GM23338 (cell line): ENCODE measurements around the gene STPG1. TPM values are rescaled to one million over a fixed set of nuclear protein-coding genes. Genes with fewer than 3 reads are reported as not detected.

ENCODE experiments used
- ATAC-seq: fragments of 200-7000 bp; cut with Tn5 transposase; 3 replicates; pipeline ENCODE4 v1.9.1; 2020
- DNase-seq: peaks from one replicate; pipeline ENCODE4 v3.0.0-alpha.2; 2015; ENCODE audit warnings: low spot score
- H2AFZ ChIP-seq: fragments of 200-600 bp; sonication (generic); 2 replicates; pipeline ENCODE4 v1.8.0; 2016; ENCODE audit warnings: antibody characterized with exemption, mild to moderate bottlenecking, moderate library complexity
- H3F3A ChIP-seq: fragments of 200-600 bp; sonication (generic); replicated peaks from 2 replicates; pipeline ENCODE4 v1.8.0; 2017; ENCODE audit warnings: antibody characterized with exemption, mixed run types, low read depth
- H3K27ac ChIP-seq: fragments of 200-600 bp; sonication (generic); 2 replicates; pipeline ENCODE4 v1.6.1; 2016; ENCODE audit warnings: low read depth
- H3K27me3 ChIP-seq: fragments of 200-600 bp; sonication (generic); 2 replicates; pipeline ENCODE4 v1.8.0; 2016; ENCODE audit warnings: mild to moderate bottlenecking, mixed run types, moderate library complexity; ENCODE audit not compliant: insufficient read depth
- H3K36me3 ChIP-seq: fragments of 200-600 bp; sonication (generic); 2 replicates; pipeline ENCODE4 v1.8.0; 2016; ENCODE audit warnings: mild to moderate bottlenecking; ENCODE audit not compliant: insufficient read depth
- H3K4me1 ChIP-seq: fragments of 200-600 bp; sonication (generic); 2 replicates; pipeline ENCODE4 v1.8.0; 2016; ENCODE audit warnings: mild to moderate bottlenecking, moderate library complexity; ENCODE audit not compliant: insufficient read depth
- H3K4me2 ChIP-seq: fragments of 200-600 bp; sonication (generic); 2 replicates; pipeline ENCODE4 v1.7.1; 2017; ENCODE audit warnings: mixed run types
- H3K4me3 ChIP-seq: fragments of 200-600 bp; sonication (generic); 2 replicates; pipeline ENCODE4 v1.6.1; 2016; ENCODE audit warnings: mixed run types
- H3K79me2 ChIP-seq: fragments of 200-600 bp; sonication (generic); replicated peaks from 2 replicates; pipeline ENCODE4 v1.8.0; 2017; ENCODE audit warnings: mild to moderate bottlenecking; ENCODE audit not compliant: insufficient read depth
- H3K9me2 ChIP-seq: fragments of 200-600 bp; sonication (generic); 2 replicates; pipeline ENCODE4 v1.8.0; 2017; ENCODE audit not compliant: insufficient read depth
- H4K20me1 ChIP-seq: fragments of 200-600 bp; sonication (generic); replicated peaks from 2 replicates; pipeline ENCODE4 v1.8.0; 2017; ENCODE audit warnings: mild to moderate bottlenecking; ENCODE audit not compliant: insufficient read depth
- H3K27ac Mint-ChIP-seq: 2 replicates; pipeline ENCODE4 v1.8.0; 2020; ENCODE audit warnings: inconsistent platforms, mild to moderate bottlenecking, moderate library complexity, mixed read lengths
- H3K27me3 Mint-ChIP-seq: 3 replicates; pipeline ENCODE4 v1.8.0; 2022; ENCODE audit warnings: low read depth, mild to moderate bottlenecking, moderate library complexity, mixed read lengths, inconsistent platforms; ENCODE audit not compliant: insufficient read depth, poor library complexity
- H3K36me3 Mint-ChIP-seq: 3 replicates; pipeline ENCODE4 v1.8.0; 2021; ENCODE audit warnings: low read depth, mild to moderate bottlenecking, inconsistent platforms, moderate library complexity, mixed read lengths
- H3K4me1 Mint-ChIP-seq: 3 replicates; pipeline ENCODE4 v1.8.0; 2020; ENCODE audit warnings: mild to moderate bottlenecking, inconsistent platforms, mixed read lengths
- H3K4me3 Mint-ChIP-seq: 3 replicates; pipeline ENCODE4 v1.8.0; 2021; ENCODE audit warnings: moderate library complexity, mild to moderate bottlenecking, inconsistent platforms, mixed read lengths
- H3K9me3 Mint-ChIP-seq: 3 replicates; pipeline ENCODE4 v1.8.0; 2020; ENCODE audit warnings: moderate library complexity, mild to moderate bottlenecking, inconsistent platforms, mixed read lengths
- CREB1 ChIP-seq: fragments of 250-450 bp; sonication (Bioruptor Pico); IDR thresholded peaks from 2 replicates; pipeline ENCODE4 v1.5.0; 2020; ENCODE audit warnings: low read depth, mild to moderate bottlenecking, moderate library complexity
- EZH2 ChIP-seq: fragments of 200-600 bp; sonication (generic); IDR thresholded peaks from one replicate; pipeline ENCODE4 v1.8.0; 2017; ENCODE audit warnings: antibody characterized with exemption, mild to moderate bottlenecking, low read depth; ENCODE audit not compliant: unreplicated experiment
- JUNB ChIP-seq: IDR thresholded peaks from one replicate; pipeline ENCODE4 v1.6.1; 2016; ENCODE audit warnings: antibody characterized with exemption; ENCODE audit not compliant: unreplicated experiment
- POLR2AphosphoS5 ChIP-seq: IDR thresholded peaks from 2 replicates; pipeline ENCODE4 v1.6.1; 2016; ENCODE audit warnings: antibody characterized with exemption, low read depth
- STAT1 ChIP-seq: IDR thresholded peaks from one replicate; pipeline ENCODE4 v1.6.1; 2016; ENCODE audit warnings: antibody characterized with exemption; ENCODE audit not compliant: unreplicated experiment
- ZNF331 ChIP-seq: fragments of 250-450 bp; sonication (Bioruptor Pico); IDR thresholded peaks from 2 replicates; pipeline ENCODE4 v1.5.0; 2020; ENCODE audit warnings: low read depth, mild to moderate bottlenecking, moderate library complexity
- polyA plus RNA-seq: library from polyadenylated mRNA; unstranded; fragments of >200 nt; fragmentation: Nextera tagmentation; extraction: Ambion mirVana; gene quantifications from 2 replicates; pipeline ENCODE4 v1.2.1, GENCODE V29; 2016
- total RNA-seq: library from RNA; depleted of rRNA; stranded (reverse); fragments of >200 nt; shearing (Covaris generic); gene quantifications from 2 replicates; pipeline ENCODE4 v1.2.3, GENCODE V29; 2014
- TF ChIP-seq, protein P1 (sequence below): fragments of 250-450 bp; sonication (Bioruptor Pico); IDR thresholded peaks from 2 replicates; pipeline ENCODE4 v1.5.0; 2020; ENCODE audit warnings: mild to moderate bottlenecking, moderate library complexity
- TF ChIP-seq, protein P2 (sequence below), 2 experiments: fragments of 200-600 bp in 1 of 2; sonication (generic) in 1 of 2; conservative IDR thresholded peaks; 2 replicates each; pipeline versions ENCODE4 v1.5.1 to v1.6.1; 2016 to 2017; ENCODE audit warnings: antibody characterized with exemption in 2 of 2, low read depth in 2 of 2, mild to moderate bottlenecking in 2 of 2, moderate library complexity in 1 of 2
- TF ChIP-seq, protein P3 (sequence below): IDR thresholded peaks from 2 replicates; pipeline ENCODE4 v1.6.1; 2016; ENCODE audit warnings: antibody characterized with exemption

STPG1 gene
- total and polyA plus RNA-seq, 2 experiments from 2014 or later, result 8.2 to 11.4 TPM

DNA sequence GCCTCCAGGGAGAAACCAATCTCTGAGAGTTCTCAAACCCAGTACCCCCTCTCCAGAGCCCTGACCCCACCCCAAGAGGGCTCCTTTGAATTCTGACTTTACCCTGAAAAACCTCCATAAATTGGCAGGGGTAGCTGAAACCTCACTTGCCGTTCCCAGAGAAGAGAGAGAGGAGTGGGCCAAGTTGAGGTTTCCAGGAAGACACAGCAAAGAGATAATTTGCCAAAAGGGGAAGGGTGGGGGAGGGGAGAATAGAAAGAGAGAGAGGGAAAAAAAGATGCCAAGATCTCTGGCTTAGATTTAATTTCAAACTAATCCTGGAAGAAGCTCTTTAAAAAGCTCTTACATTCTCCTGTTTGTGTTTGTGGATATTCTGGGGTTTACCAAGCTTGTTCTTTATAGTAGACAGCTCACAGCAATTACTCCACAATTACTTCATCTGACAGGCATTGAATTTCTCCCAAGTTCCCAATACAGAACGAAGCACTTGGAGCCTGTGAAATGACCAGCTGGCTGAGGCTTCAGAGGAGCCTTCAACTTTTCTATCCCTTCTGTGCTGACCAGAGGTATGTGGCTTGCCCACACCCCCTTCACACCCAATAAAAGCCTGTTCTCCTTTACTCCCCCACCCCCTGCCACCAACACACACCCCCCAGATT lies 95.5 kb downstream of the STPG1 start:
- Histone ChIP-seq H3K4me2 (peak overlapping the region; percentile 64; the same call in 1 of the 2 replicates), H3K4me3 (no peak overlapping the region), H3K27ac (no peak overlapping the region), H3K9me2 (no peaks in the 10 kb centered on the region), H3K79me2 (no peaks in the 10 kb centered on the region), H3K36me3 (no peaks in the 10 kb centered on the region), H3K4me1 (peaks cover 26% of the 10 kb centered on the region), H3F3A (peaks cover 8% of the 10 kb centered on the region; the same call in 1 of the 2 replicates), H3K27me3 (peaks cover 35% of the 10 kb centered on the region), H4K20me1 (no peaks in the 10 kb centered on the region), H2AFZ (no peak overlapping the region)
- DNase-seq, result no peak
- ATAC-seq, result no peak
- Mint-ChIP-seq H3K27me3 (peaks cover 42% of the 10 kb centered on the region), H3K27ac (no peak overlapping the region), H3K4me1 (peaks cover 42% of the 10 kb centered on the region), H3K4me3 (peak overlapping the region; percentile 77; the same call in 2 of the 3 replicates), H3K9me3 (no peaks in the 10 kb centered on the region), H3K36me3 (no peaks in the 10 kb centered on the region)
- TF ChIP-seq JUNB, result no peak
- TF ChIP-seq CREB1 (CRISPR knock-in tag), result no peak
- TF ChIP-seq, protein P1, sequence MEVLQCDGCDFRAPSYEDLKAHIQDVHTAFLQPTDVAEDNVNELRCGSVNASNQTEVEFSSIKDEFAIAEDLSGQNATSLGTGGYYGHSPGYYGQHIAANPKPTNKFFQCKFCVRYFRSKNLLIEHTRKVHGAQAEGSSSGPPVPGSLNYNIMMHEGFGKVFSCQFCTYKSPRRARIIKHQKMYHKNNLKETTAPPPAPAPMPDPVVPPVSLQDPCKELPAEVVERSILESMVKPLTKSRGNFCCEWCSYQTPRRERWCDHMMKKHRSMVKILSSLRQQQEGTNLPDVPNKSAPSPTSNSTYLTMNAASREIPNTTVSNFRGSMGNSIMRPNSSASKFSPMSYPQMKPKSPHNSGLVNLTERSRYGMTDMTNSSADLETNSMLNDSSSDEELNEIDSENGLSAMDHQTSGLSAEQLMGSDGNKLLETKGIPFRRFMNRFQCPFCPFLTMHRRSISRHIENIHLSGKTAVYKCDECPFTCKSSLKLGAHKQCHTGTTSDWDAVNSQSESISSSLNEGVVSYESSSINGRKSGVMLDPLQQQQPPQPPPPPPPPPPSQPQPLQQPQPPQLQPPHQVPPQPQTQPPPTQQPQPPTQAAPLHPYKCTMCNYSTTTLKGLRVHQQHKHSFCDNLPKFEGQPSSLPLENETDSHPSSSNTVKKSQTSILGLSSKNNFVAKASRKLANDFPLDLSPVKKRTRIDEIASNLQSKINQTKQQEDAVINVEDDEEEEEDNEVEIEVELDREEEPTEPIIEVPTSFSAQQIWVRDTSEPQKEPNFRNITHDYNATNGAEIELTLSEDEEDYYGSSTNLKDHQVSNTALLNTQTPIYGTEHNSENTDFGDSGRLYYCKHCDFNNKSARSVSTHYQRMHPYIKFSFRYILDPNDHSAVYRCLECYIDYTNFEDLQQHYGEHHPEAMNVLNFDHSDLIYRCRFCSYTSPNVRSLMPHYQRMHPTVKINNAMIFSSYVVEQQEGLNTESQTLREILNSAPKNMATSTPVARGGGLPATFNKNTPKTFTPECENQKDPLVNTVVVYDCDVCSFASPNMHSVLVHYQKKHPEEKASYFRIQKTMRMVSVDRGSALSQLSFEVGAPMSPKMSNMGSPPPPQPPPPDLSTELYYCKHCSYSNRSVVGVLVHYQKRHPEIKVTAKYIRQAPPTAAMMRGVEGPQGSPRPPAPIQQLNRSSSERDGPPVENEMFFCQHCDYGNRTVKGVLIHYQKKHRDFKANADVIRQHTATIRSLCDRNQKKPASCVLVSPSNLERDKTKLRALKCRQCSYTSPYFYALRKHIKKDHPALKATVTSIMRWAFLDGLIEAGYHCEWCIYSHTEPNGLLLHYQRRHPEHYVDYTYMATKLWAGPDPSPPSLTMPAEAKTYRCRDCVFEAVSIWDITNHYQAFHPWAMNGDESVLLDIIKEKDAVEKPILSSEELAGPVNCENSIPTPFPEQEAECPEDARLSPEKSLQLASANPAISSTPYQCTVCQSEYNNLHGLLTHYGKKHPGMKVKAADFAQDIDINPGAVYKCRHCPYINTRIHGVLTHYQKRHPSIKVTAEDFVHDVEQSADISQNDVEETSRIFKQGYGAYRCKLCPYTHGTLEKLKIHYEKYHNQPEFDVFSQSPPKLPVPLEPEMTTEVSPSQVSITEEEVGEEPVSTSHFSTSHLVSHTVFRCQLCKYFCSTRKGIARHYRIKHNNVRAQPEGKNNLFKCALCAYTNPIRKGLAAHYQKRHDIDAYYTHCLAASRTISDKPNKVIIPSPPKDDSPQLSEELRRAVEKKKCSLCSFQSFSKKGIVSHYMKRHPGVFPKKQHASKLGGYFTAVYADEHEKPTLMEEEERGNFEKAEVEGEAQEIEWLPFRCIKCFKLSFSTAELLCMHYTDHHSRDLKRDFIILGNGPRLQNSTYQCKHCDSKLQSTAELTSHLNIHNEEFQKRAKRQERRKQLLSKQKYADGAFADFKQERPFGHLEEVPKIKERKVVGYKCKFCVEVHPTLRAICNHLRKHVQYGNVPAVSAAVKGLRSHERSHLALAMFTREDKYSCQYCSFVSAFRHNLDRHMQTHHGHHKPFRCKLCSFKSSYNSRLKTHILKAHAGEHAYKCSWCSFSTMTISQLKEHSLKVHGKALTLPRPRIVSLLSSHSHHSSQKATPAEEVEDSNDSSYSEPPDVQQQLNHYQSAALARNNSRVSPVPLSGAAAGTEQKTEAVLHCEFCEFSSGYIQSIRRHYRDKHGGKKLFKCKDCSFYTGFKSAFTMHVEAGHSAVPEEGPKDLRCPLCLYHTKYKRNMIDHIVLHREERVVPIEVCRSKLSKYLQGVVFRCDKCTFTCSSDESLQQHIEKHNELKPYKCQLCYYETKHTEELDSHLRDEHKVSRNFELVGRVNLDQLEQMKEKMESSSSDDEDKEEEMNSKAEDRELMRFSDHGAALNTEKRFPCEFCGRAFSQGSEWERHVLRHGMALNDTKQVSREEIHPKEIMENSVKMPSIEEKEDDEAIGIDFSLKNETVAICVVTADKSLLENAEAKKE (CRISPR knock-in tag), result no peak
- TF ChIP-seq, protein P2, sequence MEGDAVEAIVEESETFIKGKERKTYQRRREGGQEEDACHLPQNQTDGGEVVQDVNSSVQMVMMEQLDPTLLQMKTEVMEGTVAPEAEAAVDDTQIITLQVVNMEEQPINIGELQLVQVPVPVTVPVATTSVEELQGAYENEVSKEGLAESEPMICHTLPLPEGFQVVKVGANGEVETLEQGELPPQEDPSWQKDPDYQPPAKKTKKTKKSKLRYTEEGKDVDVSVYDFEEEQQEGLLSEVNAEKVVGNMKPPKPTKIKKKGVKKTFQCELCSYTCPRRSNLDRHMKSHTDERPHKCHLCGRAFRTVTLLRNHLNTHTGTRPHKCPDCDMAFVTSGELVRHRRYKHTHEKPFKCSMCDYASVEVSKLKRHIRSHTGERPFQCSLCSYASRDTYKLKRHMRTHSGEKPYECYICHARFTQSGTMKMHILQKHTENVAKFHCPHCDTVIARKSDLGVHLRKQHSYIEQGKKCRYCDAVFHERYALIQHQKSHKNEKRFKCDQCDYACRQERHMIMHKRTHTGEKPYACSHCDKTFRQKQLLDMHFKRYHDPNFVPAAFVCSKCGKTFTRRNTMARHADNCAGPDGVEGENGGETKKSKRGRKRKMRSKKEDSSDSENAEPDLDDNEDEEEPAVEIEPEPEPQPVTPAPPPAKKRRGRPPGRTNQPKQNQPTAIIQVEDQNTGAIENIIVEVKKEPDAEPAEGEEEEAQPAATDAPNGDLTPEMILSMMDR (conservative IDR thresholded peaks at IDR 0.05; ENCODE audit: low read depth in 2 of 2), result no peak
- no peak for TF ChIP-seq STAT1
- TF ChIP-seq EZH2, result no peak
- TF ChIP-seq, protein P3, sequence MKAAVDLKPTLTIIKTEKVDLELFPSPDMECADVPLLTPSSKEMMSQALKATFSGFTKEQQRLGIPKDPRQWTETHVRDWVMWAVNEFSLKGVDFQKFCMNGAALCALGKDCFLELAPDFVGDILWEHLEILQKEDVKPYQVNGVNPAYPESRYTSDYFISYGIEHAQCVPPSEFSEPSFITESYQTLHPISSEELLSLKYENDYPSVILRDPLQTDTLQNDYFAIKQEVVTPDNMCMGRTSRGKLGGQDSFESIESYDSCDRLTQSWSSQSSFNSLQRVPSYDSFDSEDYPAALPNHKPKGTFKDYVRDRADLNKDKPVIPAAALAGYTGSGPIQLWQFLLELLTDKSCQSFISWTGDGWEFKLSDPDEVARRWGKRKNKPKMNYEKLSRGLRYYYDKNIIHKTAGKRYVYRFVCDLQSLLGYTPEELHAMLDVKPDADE, result no peak
- TF ChIP-seq POLR2AphosphoS5, result no peak
- no peak for TF ChIP-seq ZNF331 (CRISPR knock-in tag)
